K562 (cell line): ENCODE measurements around the gene AP3M1. TPM values are rescaled to one million over a fixed set of nuclear protein-coding genes. Genes with fewer than 3 reads are reported as not detected.

Experiments used
- ATAC-seq: fragments of 200-7000 bp; cut with Tn5 transposase; 3 replicates; pipeline ENCODE4 v1.9.1; 2020; ENCODE audit warnings: moderate library complexity
- BruUV-seq: library from RNA; stranded (reverse); fragments of 400-500 nt; replicated peaks from 2 replicates; lab custom pipeline; 2021; lab: Mats Ljungman, UMichigan
- CTCF ChIA-PET: fragments of 300-600 bp; formaldehyde crosslinking; extraction: SDS; loops from one replicate; lab custom pipeline; 2021; ENCODE audit warnings: low intra/inter-chr PET ratio; lab: Yijun Ruan, JAX
- POLR2A ChIA-PET: fragments of 300-600, 350-650 bp; sonication (Branson Sonifier 250); formaldehyde crosslinking; extraction: SDS; loops from one replicate; lab custom pipeline; 2021; ENCODE audit warnings: antibody characterized with exemption, inconsistent platforms; lab: Yijun Ruan, JAX
- DNase-seq, 4 experiments: peaks; one replicate each; pipeline versions ENCODE4 v3.0.0 to v3.0.0-alpha.2; 2011 to 2018; ENCODE audit warnings: low spot score in 3 of 4, mixed read lengths in 3 of 4; ENCODE audit errors: extremely low read depth in 1 of 4
- FAIRE-seq: peaks from 2 replicates; lab custom pipeline; 2011; peaks lifted over from hg19 to GRCh38; lab: Jason Lieb, UNC
- H2AFZ ChIP-seq: 2 replicates; pipeline ENCODE4 v1.6.0; 2011; ENCODE audit warnings: low read depth, low read length, control low read depth, inconsistent platforms
- H3K27ac ChIP-seq: fragments of 200-600 bp; 3 replicates; pipeline ENCODE4 v1.8.0; 2011; ENCODE audit warnings: low read depth, mild to moderate bottlenecking, control low read depth, inconsistent platforms, low read length, moderate library complexity, mixed read lengths; ENCODE audit errors: extremely low read depth
- H3K27me3 ChIP-seq, 2 experiments: fragments of 300-600 bp in 1 of 2; 2 replicates in 1 of 2; 3 replicates in 1 of 2; pipeline versions ENCODE4 v1.6.0 to v1.8.0; 2011; ENCODE audit warnings: inconsistent platforms in 2 of 2, low read length in 2 of 2, mild to moderate bottlenecking in 1 of 2, mixed read lengths in 1 of 2, moderate library complexity in 1 of 2; ENCODE audit not compliant: control insufficient read depth in 2 of 2, insufficient read depth in 2 of 2
- H3K36me3 ChIP-seq: fragments of 300-600 bp; 3 replicates; pipeline ENCODE4 v1.8.0; 2011; ENCODE audit warnings: mild to moderate bottlenecking, low read length, inconsistent platforms; ENCODE audit not compliant: control insufficient read depth, insufficient read depth
- H3K4me1 ChIP-seq, 2 experiments: fragments of 200-600 bp in 1 of 2; replicated peaks in 1 of 2; 2 replicates in 1 of 2; 3 replicates in 1 of 2; pipeline versions ENCODE4 v1.5.1 to v1.8.0; 2011; ENCODE audit warnings: inconsistent platforms in 2 of 2, low read length in 2 of 2, mild to moderate bottlenecking in 1 of 2, mixed read lengths in 1 of 2, moderate library complexity in 1 of 2; ENCODE audit not compliant: control insufficient read depth in 2 of 2, insufficient read depth in 2 of 2
- H3K4me2 ChIP-seq: 2 replicates; pipeline ENCODE4 v1.6.1; 2011; ENCODE audit warnings: low read length, control low read depth, inconsistent platforms, mixed read lengths; ENCODE audit not compliant: insufficient read depth
- H3K4me3 ChIP-seq: fragments of 200-600 bp; sonication (generic), shearing (Covaris generic); 2 replicates; pipeline ENCODE4 v1.5.1; 2016; ENCODE audit warnings: control low read depth, inconsistent platforms
- H3K79me2 ChIP-seq: fragments of 200-600 bp; 3 replicates; pipeline ENCODE4 v1.8.0; 2011; ENCODE audit warnings: low read length, inconsistent platforms; ENCODE audit not compliant: control insufficient read depth, insufficient read depth
- H3K9ac ChIP-seq, 2 experiments: 2 replicates each; pipeline versions ENCODE4 v1.6.0 to v1.6.1; 2011; ENCODE audit warnings: low read depth in 2 of 2, low read length in 2 of 2, control low read depth in 1 of 2, inconsistent platforms in 1 of 2, mild to moderate bottlenecking in 1 of 2, mixed read lengths in 1 of 2; ENCODE audit not compliant: insufficient read depth in 1 of 2
- H3K9me1 ChIP-seq: one replicate; pipeline ENCODE4 v1.6.0; 2011; ENCODE audit warnings: inconsistent platforms, mild to moderate bottlenecking, low read length, moderate library complexity; ENCODE audit not compliant: control insufficient read depth, insufficient read depth
- H3K9me3 ChIP-seq: replicated peaks from 2 replicates; pipeline ENCODE4 v1.5.1; 2011; ENCODE audit warnings: low read depth, low read length, inconsistent platforms; ENCODE audit not compliant: control insufficient read depth, insufficient read depth
- H4K20me1 ChIP-seq: replicated peaks from 2 replicates; pipeline ENCODE4 v1.6.1; 2011; ENCODE audit warnings: low read length, inconsistent platforms, mixed read lengths; ENCODE audit not compliant: control insufficient read depth, insufficient read depth
- DDX20 ChIP-seq: fragments of 450-650 bp; IDR thresholded peaks from 2 replicates; pipeline ENCODE4 v1.6.1; 2016; ENCODE audit warnings: missing genetic modification characterization, low read depth, mild to moderate bottlenecking, missing compliant biosample characterization, moderate library complexity
- MBD2 ChIP-seq: sonication (generic); IDR thresholded peaks from 2 replicates; pipeline ENCODE4 v1.6.1; 2016; ENCODE audit warnings: low read depth, borderline replicate concordance
- MTF1 ChIP-seq: fragments of 250-450 bp; sonication (Bioruptor Pico); IDR thresholded peaks from 2 replicates; pipeline ENCODE4 v1.9.0; 2021; ENCODE audit warnings: moderate library complexity, mild to moderate bottlenecking, inconsistent platforms, borderline replicate concordance
- NFIC ChIP-seq: fragments of 450-650 bp; IDR thresholded peaks from 2 replicates; pipeline ENCODE4 v1.6.1; 2017; ENCODE audit warnings: mild to moderate bottlenecking, inconsistent platforms
- NFYB ChIP-seq: IDR thresholded peaks from 2 replicates; pipeline ENCODE4 v1.6.1; 2011; ENCODE audit warnings: mild to moderate bottlenecking, moderate library complexity; ENCODE audit not compliant: insufficient read length; ENCODE audit errors: extremely low read depth
- NR2C1 ChIP-seq, 2 experiments: fragments of 450-650 bp; IDR thresholded peaks; 2 replicates each; pipeline ENCODE4 v1.6.1; 2017; ENCODE audit warnings: mild to moderate bottlenecking in 2 of 2, antibody characterized with exemption in 1 of 2, inconsistent platforms in 1 of 2, missing compliant biosample characterization in 1 of 2, missing genetic modification characterization in 1 of 2
- NR4A1 ChIP-seq, 2 experiments: fragments of 250-450 bp in 1 of 2; fragments of 450-650 bp in 1 of 2; sonication (Bioruptor Pico) in 1 of 2; IDR thresholded peaks; 2 replicates each; pipeline versions ENCODE4 v1.4.0 to v1.6.1; 2016 to 2020; ENCODE audit warnings: mild to moderate bottlenecking in 2 of 2, missing compliant biosample characterization in 1 of 2, missing genetic modification characterization in 1 of 2, moderate library complexity in 1 of 2
- POLR2AphosphoS2 ChIP-seq: IDR thresholded peaks from 2 replicates; pipeline ENCODE4 v1.6.1; 2012; ENCODE audit warnings: low read length, improper control_type of control experiment
- PTTG1 ChIP-seq: fragments of 450-650 bp; IDR thresholded peaks from 2 replicates; pipeline ENCODE4 v1.6.1; 2016; ENCODE audit warnings: low read depth, mild to moderate bottlenecking, missing genetic modification characterization, missing compliant biosample characterization
- STAT5A ChIP-seq: IDR thresholded peaks from 2 replicates; pipeline ENCODE4 v1.6.1; 2012; ENCODE audit warnings: low read length, inconsistent platforms, borderline replicate concordance
- ZNF175 ChIP-seq: fragments of 200-800 bp; sonication (Bioruptor generic); IDR thresholded peaks from 2 replicates; pipeline ENCODE4 v1.6.1; 2016; ENCODE audit warnings: low read depth, mild to moderate bottlenecking, missing genetic modification characterization, missing compliant biosample characterization
- ZNF212 ChIP-seq: fragments of 450-650 bp; formaldehyde crosslinking; IDR thresholded peaks from 2 replicates; pipeline ENCODE4 v1.4.0; 2020; ENCODE audit warnings: mild to moderate bottlenecking
- ZNF232 ChIP-seq: sonication (generic); formaldehyde crosslinking; IDR thresholded peaks from 2 replicates; pipeline ENCODE4 v1.8.0; 2022; ENCODE audit warnings: mild to moderate bottlenecking, missing genetic modification reagents
- ZNF311 ChIP-seq: fragments of 250-450 bp; sonication (Bioruptor Pico); IDR thresholded peaks from 2 replicates; pipeline ENCODE4 v1.4.0; 2020; ENCODE audit warnings: mild to moderate bottlenecking, moderate library complexity
- ZNF324 ChIP-seq: fragments of 250-450 bp; sonication (Bioruptor Pico); IDR thresholded peaks from 2 replicates; pipeline ENCODE4 v1.4.0; 2020; ENCODE audit warnings: mild to moderate bottlenecking
- ZNF583 ChIP-seq: fragments of 250-450 bp; sonication (Bioruptor Pico); IDR thresholded peaks from 2 replicates; pipeline ENCODE4 v1.4.0; 2020
- WGBS: fragments of 100-300 bp; shearing (Covaris generic); methylation state at CpG from one replicate; pipeline ENCODE4 v1.1.6; 2016; ENCODE audit warnings: low coverage, mixed read lengths; ENCODE audit not compliant: insufficient coverage; ENCODE audit errors: missing lambda C conversion rate; 5-methylcytosine and 5-hydroxymethylcytosine counted together
- in situ Hi-C: fragments of 300-500 bp; cut with MboI; formaldehyde crosslinking; loops from 4 replicates; pipeline ENCODE4 v1.15.0; 2018; ENCODE audit warnings: inconsistent platforms, mixed read lengths
- intact Hi-C: fragments of 100-400 bp; cut with micrococcal nuclease; formaldehyde crosslinking; loops from 2 replicates; pipeline ENCODE4 v1.14.2; 2022
- polyA plus RNA-seq, 8 experiments: library from polyadenylated mRNA; depleted of rRNA in 4 of 8; stranded (reverse) in 5 of 8; unstranded in 3 of 8; fragments of >200 nt; fragmentation: Nextera tagmentation in 2 of 8; fragmentation: Illumina TruSeq in 1 of 8; extraction: Ambion mirVana in 2 of 8; extraction: Trizol in 1 of 8; gene quantifications; 2 replicates each; pipeline versions ENCODE4 v1.2.1 to v1.2.3, GENCODE V29; 2011 to 2014; ENCODE audit warnings: inconsistent platforms in 1 of 8, missing spikeins in 1 of 8
- total RNA-seq, 7 experiments: library from RNA; depleted of rRNA in 6 of 7; stranded (reverse); fragments of >200 nt in 6 of 7; fragmentation: Illumina TruSeq in 2 of 7; extraction: Trizol in 2 of 7; gene quantifications; 2 replicates each; pipeline versions ENCODE4 v1.2.1 to v1.2.3, GENCODE V29; 2011 to 2021; ENCODE audit warnings: low replicate concordance in 1 of 7
- TF ChIP-seq, protein P1 (sequence below): sonication (generic); formaldehyde crosslinking; IDR thresholded peaks from 2 replicates; pipeline ENCODE4 v1.8.1; 2023; ENCODE audit warnings: missing genetic modification reagents, mild to moderate bottlenecking, borderline replicate concordance

The AP3M1 gene
- total and polyA plus RNA-seq, 9 of the 15 experiments (the other 6 are each of a cell fraction or from before 2014, with no cell fraction given): 44.3 to 135 (median 67.6) TPM

DNA sequence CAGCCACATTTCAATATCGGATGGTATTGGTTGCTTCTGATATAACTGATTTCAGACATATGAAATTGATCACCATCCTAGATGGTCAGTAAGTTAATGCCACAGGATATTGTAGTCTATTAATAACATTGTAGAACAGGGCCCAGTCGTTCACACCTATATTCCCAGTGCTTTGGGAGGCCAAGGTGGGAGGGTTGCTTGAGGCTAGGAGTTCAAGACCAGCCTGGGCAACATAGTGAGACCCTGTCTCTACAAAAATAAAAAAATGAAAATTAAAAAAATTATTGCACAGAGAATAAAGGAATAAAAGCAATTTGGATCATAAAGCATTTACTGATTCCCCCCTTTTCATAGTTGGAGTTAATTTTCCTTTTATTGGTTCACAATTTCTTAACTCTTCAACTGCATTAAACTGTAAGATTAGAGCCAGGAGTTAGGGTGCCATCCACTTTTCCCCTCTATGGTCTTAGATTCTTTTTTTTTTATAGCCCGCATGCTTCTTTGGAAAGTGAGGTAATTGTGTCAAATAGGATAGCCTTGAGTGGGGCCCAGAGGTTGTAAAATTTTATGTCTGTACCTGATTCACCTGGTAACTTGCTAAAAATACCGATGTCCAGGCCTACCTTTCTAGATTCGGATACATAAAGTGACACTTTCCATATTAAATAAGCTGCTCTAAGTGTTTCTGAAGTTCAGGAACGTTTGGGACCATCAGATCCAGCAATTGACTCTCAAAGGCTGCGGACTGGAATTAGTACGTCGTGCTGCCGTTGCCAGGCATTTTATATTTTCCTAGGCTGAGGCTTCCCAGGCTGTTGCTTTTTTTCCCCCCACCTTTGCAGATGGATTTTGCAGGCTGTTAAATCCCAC lies 25.1 kb upstream of the AP3M1 start:
- Histone ChIP-seq H3K9me1 (no peaks in the 10 kb centered on the region), H3K27ac (peak overlapping the region; percentile 93), H3K79me2 (peaks cover 44% of the 10 kb centered on the region), H3K4me1 (peaks cover 13 to 17% of the 10 kb centered on the region in 2 experiments; a peak in 4 of 5 replicates), H3K9me3 (no peaks in the 10 kb centered on the region), H3K27me3 (no peaks in the 10 kb centered on the region), H2AFZ (peak overlapping the region; percentile 98), H3K36me3 (peaks cover 6% of the 10 kb centered on the region; the same call in 1 of the 3 replicates), H3K4me3 (peak overlapping the region; percentile 73), H3K9ac (peak overlapping the region; percentile 95 to 98), H3K4me2 (peak overlapping the region; percentile 99), H4K20me1 (no peaks in the 10 kb centered on the region)
- 20% methylated on average over 10 of the region's 10 CpGs for WGBS
- FAIRE-seq: no peak
- DNase-seq: no peak
- BruUV-seq: TSS peak; percentile 95
- intact Hi-C loops: loop anchor here (2.0 kb wide), 1 partner anchor 25 kb away; the partner anchor contains the start of genes ADK and AP3M1
- ATAC-seq: no peak
- in situ Hi-C loops: no loop called here
- POLR2A ChIA-PET: interaction anchor here (0.6 to 3.4 kb wide), 12 partner anchors 8 to 1547 kb away, joined by 3 to 43 read pairs (median 4); partner anchors contain the start of genes ADK and AP3M1
- CTCF ChIA-PET: no interaction called here
- no peak for TF ChIP-seq MBD2
- no peak for TF ChIP-seq ZNF212
- TF ChIP-seq NFIC: no peak
- TF ChIP-seq NFYB: no peak
- 0 out of 2 replicates have a peak, but pooled peaks have one; percentile 10 for TF ChIP-seq STAT5A
- TF ChIP-seq ZNF583: no peak
- 0 out of 2 replicates have a peak, but pooled peaks have one; percentile 5 for TF ChIP-seq ZNF232
- TF ChIP-seq, protein P1, sequence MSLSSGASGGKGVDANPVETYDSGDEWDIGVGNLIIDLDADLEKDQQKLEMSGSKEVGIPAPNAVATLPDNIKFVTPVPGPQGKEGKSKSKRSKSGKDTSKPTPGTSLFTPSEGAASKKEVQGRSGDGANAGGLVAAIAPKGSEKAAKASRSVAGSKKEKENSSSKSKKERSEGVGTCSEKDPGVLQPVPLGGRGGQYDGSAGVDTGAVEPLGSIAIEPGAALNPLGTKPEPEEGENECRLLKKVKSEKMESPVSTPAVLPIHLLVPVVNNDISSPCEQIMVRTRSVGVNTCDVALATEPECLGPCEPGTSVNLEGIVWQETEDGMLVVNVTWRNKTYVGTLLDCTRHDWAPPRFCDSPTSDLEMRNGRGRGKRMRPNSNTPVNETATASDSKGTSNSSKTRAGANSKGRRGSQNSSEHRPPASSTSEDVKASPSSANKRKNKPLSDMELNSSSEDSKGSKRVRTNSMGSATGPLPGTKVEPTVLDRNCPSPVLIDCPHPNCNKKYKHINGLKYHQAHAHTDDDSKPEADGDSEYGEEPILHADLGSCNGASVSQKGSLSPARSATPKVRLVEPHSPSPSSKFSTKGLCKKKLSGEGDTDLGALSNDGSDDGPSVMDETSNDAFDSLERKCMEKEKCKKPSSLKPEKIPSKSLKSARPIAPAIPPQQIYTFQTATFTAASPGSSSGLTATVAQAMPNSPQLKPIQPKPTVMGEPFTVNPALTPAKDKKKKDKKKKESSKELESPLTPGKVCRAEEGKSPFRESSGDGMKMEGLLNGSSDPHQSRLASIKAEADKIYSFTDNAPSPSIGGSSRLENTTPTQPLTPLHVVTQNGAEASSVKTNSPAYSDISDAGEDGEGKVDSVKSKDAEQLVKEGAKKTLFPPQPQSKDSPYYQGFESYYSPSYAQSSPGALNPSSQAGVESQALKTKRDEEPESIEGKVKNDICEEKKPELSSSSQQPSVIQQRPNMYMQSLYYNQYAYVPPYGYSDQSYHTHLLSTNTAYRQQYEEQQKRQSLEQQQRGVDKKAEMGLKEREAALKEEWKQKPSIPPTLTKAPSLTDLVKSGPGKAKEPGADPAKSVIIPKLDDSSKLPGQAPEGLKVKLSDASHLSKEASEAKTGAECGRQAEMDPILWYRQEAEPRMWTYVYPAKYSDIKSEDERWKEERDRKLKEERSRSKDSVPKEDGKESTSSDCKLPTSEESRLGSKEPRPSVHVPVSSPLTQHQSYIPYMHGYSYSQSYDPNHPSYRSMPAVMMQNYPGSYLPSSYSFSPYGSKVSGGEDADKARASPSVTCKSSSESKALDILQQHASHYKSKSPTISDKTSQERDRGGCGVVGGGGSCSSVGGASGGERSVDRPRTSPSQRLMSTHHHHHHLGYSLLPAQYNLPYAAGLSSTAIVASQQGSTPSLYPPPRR (CRISPR knock-in tag): 0 out of 2 replicates have a peak, but pooled peaks have one; percentile 1
- TF ChIP-seq DDX20 (tag): no peak
- no peak for TF ChIP-seq MTF1
- peak; percentile 29; the same call in 1 of the 2 replicates for TF ChIP-seq ZNF175 (CRISPR knock-in tag)
- TF ChIP-seq ZNF311: 0 out of 2 replicates have a peak, but pooled peaks have one; percentile 84
- no peak for TF ChIP-seq POLR2AphosphoS2
- TF ChIP-seq NR2C1 (IDR thresholded peaks at IDR 0.05): no peak
- TF ChIP-seq NR2C1 (tag; IDR thresholded peaks at IDR 0.05): 0 out of 2 replicates have a peak, but pooled peaks have one; percentile 51
- no peak for TF ChIP-seq ZNF324 (CRISPR knock-in tag)
- TF ChIP-seq NR4A1 (CRISPR knock-in tag; IDR thresholded peaks at IDR 0.05): no peak
- no peak for TF ChIP-seq NR4A1 (tag; IDR thresholded peaks at IDR 0.05)
- no peak for TF ChIP-seq PTTG1
